Measurements from ENCODE around the gene TTLL3. TPM values are rescaled to one million over a fixed set of nuclear protein-coding genes. Genes with fewer than 3 reads are reported as not detected.

Gene TTLL3
- total and polyA plus RNA-seq, 2 of the 8 experiments (the other 6 are each of a cell fraction or from before 2014, with no cell fraction given): 5.9 to 8.9 TPM

GRCh38 chr3:9780458-9780812 is 29.6 kb upstream of the TTLL3 start (continued):
- TF ChIP-seq CHD7 (IDR thresholded peaks at IDR 0.05; ENCODE audit: insufficient replicate concordance, low read length) (no peak), KDM5A (IDR thresholded peaks at IDR 0.05; ENCODE audit: low read length) (no peak), SP1 (IDR thresholded peaks at IDR 0.05; ENCODE audit: low read depth, low read length) (no peak)

All from H1 (cell line).